ENCODE results near the gene SMCO1.
"Not testable (repeated sequence)": the region's sequence is repeated elsewhere in the genome, so short reads cannot be mapped to it uniquely, and the experiment has no call there.

The SMCO1 gene

GRCh38 chr3:196514913-196515621 lies at the start of gene SMCO1:
Gene SMCO1 (minus strand): TSS chr3:196515346. CDS start chr3:196515209, 137 bp downstream.
- DNase-seq = no peak

GRCh38 chr3:196563721-196564225 lies 48.6 kb upstream of the SMCO1 start:
- DNase-seq = peak; percentile 20

- DNase-seq = no peak
Observed at GRCh38 chr3:196559826-196560225, 44.7 kb upstream of the SMCO1 start.

- no peak for DNase-seq
Observed at GRCh38 chr3:196558476-196558875, 43.3 kb upstream of the SMCO1 start.

- DNase-seq = no peak
Observed at GRCh38 chr3:196557236-196557635, 42.1 kb upstream of the SMCO1 start.

- DNase-seq = no peak
Observed at GRCh38 chr3:196555295-196555694, 40.1 kb upstream of the SMCO1 start.

- DNase-seq = no peak
Observed at GRCh38 chr3:196554205-196554604, 39.1 kb upstream of the SMCO1 start.

GRCh38 chr3:196553551-196553950 lies 38.4 kb upstream of the SMCO1 start:
- no peak for DNase-seq

- no peak for DNase-seq
Observed at GRCh38 chr3:196552253-196552652, 37.1 kb upstream of the SMCO1 start.

GRCh38 chr3:196550172-196550571 lies 35.0 kb upstream of the SMCO1 start:
- not testable (repeated sequence) for DNase-seq

GRCh38 chr3:196549312-196549711 lies 34.2 kb upstream of the SMCO1 start:
- DNase-seq = not testable (repeated sequence)

GRCh38 chr3:196547067-196547466 lies 31.9 kb upstream of the SMCO1 start:
- DNase-seq = no peak

GRCh38 chr3:196546537-196546936 lies 31.4 kb upstream of the SMCO1 start:
- no peak for DNase-seq

- no peak for DNase-seq
Observed at GRCh38 chr3:196544491-196544992, 29.4 kb upstream of the SMCO1 start.

- DNase-seq = no peak
Observed at GRCh38 chr3:196541684-196542445, 26.7 kb upstream of the SMCO1 start.

- DNase-seq = peak; percentile 52
Observed at GRCh38 chr3:196537319-196537984, 22.3 kb upstream of the SMCO1 start.

- DNase-seq = no peak
Observed at GRCh38 chr3:196533260-196533681, 18.1 kb upstream of the SMCO1 start.

- DNase-seq = no peak
Observed at GRCh38 chr3:196531418-196531817, 16.3 kb upstream of the SMCO1 start.

- peak; percentile 84 for DNase-seq
Observed at GRCh38 chr3:196528639-196529233, 13.6 kb upstream of the SMCO1 start.

GRCh38 chr3:196525141-196525540 lies 10.0 kb upstream of the SMCO1 start:
- DNase-seq = no peak

GRCh38 chr3:196524527-196524926 lies 9.4 kb upstream of the SMCO1 start:
- DNase-seq = no peak

GRCh38 chr3:196523841-196524240 lies 8.7 kb upstream of the SMCO1 start:
- no peak for DNase-seq

GRCh38 chr3:196521291-196521690 lies 6.1 kb upstream of the SMCO1 start:
- not testable (repeated sequence) for DNase-seq
